ENCODE measurements around the gene SLC7A14.

Gene SLC7A14

DNA sequence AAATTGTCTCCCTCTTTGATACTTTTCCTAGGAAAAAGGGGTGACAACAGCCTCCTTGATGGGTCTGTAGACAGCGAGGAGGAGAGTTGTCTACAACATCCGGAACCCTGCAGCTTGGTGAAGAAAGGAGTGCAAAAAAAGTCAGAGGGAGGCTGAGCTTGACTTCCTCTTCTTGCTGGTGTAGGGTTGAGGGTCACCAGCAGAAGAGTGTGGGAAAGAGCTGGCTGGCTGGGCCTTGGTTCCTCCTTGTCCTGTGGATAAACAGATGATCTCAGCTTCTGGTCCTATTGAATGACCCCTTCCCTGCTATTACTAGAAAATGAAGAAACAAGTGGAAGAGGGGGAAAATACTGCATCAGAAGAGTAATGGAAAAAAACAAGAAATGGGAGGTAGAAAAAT lies 20.4 kb downstream of the SLC7A14 start:
- Histone ChIP-seq H3K9ac (ENCODE audit: low read depth in 1 of 2, low read length in 2 of 2) (no peak overlapping the region), H3K27ac (ENCODE audit: low read depth in 2 of 2, low read length in 2 of 2) (no peak overlapping the region), H3K36me3 (ENCODE audit: control insufficient read depth in 2 of 2, insufficient read depth in 2 of 2, low read length in 2 of 2) (no peaks in the 10 kb centered on the region), H3K27me3 (ENCODE audit: control insufficient read depth in 2 of 2, insufficient read depth in 2 of 2, low read length in 2 of 2) (no peaks in the 10 kb centered on the region), H3K9me3 (ENCODE audit: control insufficient read depth in 2 of 2, low read length in 2 of 2) (no peaks in the 10 kb centered on the region), H3K4me1 (ENCODE audit: control insufficient read depth in 2 of 2, insufficient read depth in 2 of 2, low read length in 2 of 2) (no peaks in the 10 kb centered on the region), H3K4me3 (ENCODE audit: low read length in 2 of 2) (no peak overlapping the region)

DNA sequence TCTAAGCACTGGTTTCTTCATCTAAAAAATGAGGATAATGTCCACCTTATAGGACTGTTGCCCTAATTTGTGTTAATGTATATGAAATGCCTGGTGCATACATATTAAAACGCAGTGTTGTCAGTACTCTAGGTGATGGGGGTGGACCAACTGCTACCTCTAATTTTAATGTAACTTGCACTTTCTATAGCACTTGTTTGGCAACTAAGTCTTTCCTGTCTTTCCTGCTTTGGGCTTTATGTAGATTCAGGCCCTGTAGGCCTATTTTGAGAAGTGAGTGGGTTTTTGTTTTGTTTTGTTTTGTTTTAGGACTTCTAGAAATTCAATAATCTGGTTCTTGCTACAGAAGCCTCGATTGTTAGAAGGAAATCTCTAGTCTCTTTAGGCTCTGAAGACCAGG lies 21.2 kb downstream of the SLC7A14 start:
- H3K27ac ChIP-seq (ENCODE audit: low read depth in 2 of 2, low read length in 2 of 2), result no peak overlapping the region
- no peak overlapping the region for H3K9ac ChIP-seq (ENCODE audit: low read depth in 1 of 2, low read length in 2 of 2)
- H3K27me3 ChIP-seq (ENCODE audit: control insufficient read depth in 2 of 2, insufficient read depth in 2 of 2, low read length in 2 of 2), result no peaks in the 10 kb centered on the region
- H3K36me3 ChIP-seq (ENCODE audit: control insufficient read depth in 2 of 2, insufficient read depth in 2 of 2, low read length in 2 of 2), result no peaks in the 10 kb centered on the region
- H3K4me1 ChIP-seq (ENCODE audit: control insufficient read depth in 2 of 2, insufficient read depth in 2 of 2, low read length in 2 of 2), result no peaks in the 10 kb centered on the region
- no peaks in the 10 kb centered on the region for H3K9me3 ChIP-seq (ENCODE audit: control insufficient read depth in 2 of 2, low read length in 2 of 2)
- no peak overlapping the region for H3K4me3 ChIP-seq (ENCODE audit: low read length in 2 of 2)

DNA sequence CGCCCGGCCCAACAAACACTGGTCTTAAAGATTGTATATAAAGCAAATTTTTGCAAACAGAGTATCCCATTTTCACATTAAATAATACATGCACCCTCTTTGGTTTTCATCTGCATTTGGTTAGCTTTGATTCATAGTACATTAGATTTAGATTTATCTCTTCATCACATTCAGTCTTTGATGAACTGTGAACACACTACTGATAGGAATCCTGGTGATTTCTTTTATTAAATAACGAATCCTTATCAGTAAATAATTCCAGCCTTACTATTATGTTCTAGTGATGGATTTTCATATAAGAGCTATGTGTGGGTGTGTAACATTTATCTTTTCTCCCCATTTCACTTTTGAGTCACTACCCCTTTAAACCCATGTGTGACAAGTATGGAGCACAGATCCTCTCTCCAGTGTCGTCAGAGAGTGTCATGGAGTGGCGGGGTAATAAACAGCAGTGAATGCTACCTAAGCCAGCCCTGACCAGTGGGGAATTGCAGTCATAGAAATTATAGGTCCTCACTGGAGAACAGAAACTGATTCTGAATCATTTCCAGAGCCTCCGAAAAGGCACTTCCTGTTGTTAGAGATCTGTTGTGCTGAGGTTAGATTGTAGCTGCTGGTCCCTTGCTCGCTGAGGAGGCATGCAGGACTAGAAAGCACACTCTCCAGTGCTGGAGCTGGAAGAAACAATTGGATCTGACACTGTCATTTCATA lies 22.0 kb downstream of the SLC7A14 start:
- H3K4me3 ChIP-seq (ENCODE audit: low read length in 2 of 2), result no peak overlapping the region
- H3K9me3 ChIP-seq (ENCODE audit: control insufficient read depth in 2 of 2, low read length in 2 of 2), result no peaks in the 10 kb centered on the region
- no peaks in the 10 kb centered on the region for H3K27me3 ChIP-seq (ENCODE audit: control insufficient read depth in 2 of 2, insufficient read depth in 2 of 2, low read length in 2 of 2)
- no peak overlapping the region for H3K9ac ChIP-seq (ENCODE audit: low read depth in 1 of 2, low read length in 2 of 2)
- H3K36me3 ChIP-seq (ENCODE audit: control insufficient read depth in 2 of 2, insufficient read depth in 2 of 2, low read length in 2 of 2), result no peaks in the 10 kb centered on the region
- no peaks in the 10 kb centered on the region for H3K4me1 ChIP-seq (ENCODE audit: control insufficient read depth in 2 of 2, insufficient read depth in 2 of 2, low read length in 2 of 2)
- H3K27ac ChIP-seq (ENCODE audit: low read depth in 2 of 2, low read length in 2 of 2), result no peak overlapping the region

GRCh38 chr3:170562080-170562479 lies 23.8 kb downstream of the SLC7A14 start:
- H3K27ac ChIP-seq (ENCODE audit: low read depth in 2 of 2, low read length in 2 of 2), result no peak overlapping the region
- H3K4me1 ChIP-seq (ENCODE audit: control insufficient read depth in 2 of 2, insufficient read depth in 2 of 2, low read length in 2 of 2), result no peaks in the 10 kb centered on the region

GRCh38 chr3:170560717-170561382 lies 25.0 kb downstream of the SLC7A14 start:
- Histone ChIP-seq H3K4me3 (ENCODE audit: low read length in 2 of 2) (no peak overlapping the region), H3K4me1 (ENCODE audit: control insufficient read depth in 2 of 2, insufficient read depth in 2 of 2, low read length in 2 of 2) (no peaks in the 10 kb centered on the region), H3K36me3 (ENCODE audit: control insufficient read depth in 2 of 2, insufficient read depth in 2 of 2, low read length in 2 of 2) (no peaks in the 10 kb centered on the region), H3K9me3 (ENCODE audit: control insufficient read depth in 2 of 2, low read length in 2 of 2) (no peaks in the 10 kb centered on the region), H3K9ac (ENCODE audit: low read depth in 1 of 2, low read length in 2 of 2) (no peak overlapping the region), H3K27ac (ENCODE audit: low read depth in 2 of 2, low read length in 2 of 2) (no peak overlapping the region), H3K27me3 (ENCODE audit: control insufficient read depth in 2 of 2, insufficient read depth in 2 of 2, low read length in 2 of 2) (no peaks in the 10 kb centered on the region)

More at GRCh38 chr3:170562080-170562479, 23.8 kb downstream of the SLC7A14 start:
- H3K4me3 ChIP-seq (ENCODE audit: low read length in 2 of 2), result no peak overlapping the region
- H3K36me3 ChIP-seq (ENCODE audit: control insufficient read depth in 2 of 2, insufficient read depth in 2 of 2, low read length in 2 of 2), result no peaks in the 10 kb centered on the region
- H3K9ac ChIP-seq (ENCODE audit: low read depth in 1 of 2, low read length in 2 of 2), result no peak overlapping the region
- no peaks in the 10 kb centered on the region for H3K27me3 ChIP-seq (ENCODE audit: control insufficient read depth in 2 of 2, insufficient read depth in 2 of 2, low read length in 2 of 2)
- H3K9me3 ChIP-seq (ENCODE audit: control insufficient read depth in 2 of 2, low read length in 2 of 2), result no peaks in the 10 kb centered on the region

- no peak overlapping the region for H3K4me3 ChIP-seq (ENCODE audit: low read length in 2 of 2)
- H3K9ac ChIP-seq (ENCODE audit: low read depth in 1 of 2, low read length in 2 of 2), result no peak overlapping the region
- H3K27me3 ChIP-seq (ENCODE audit: control insufficient read depth in 2 of 2, insufficient read depth in 2 of 2, low read length in 2 of 2), result no peaks in the 10 kb centered on the region
- H3K4me1 ChIP-seq (ENCODE audit: control insufficient read depth in 2 of 2, insufficient read depth in 2 of 2, low read length in 2 of 2), result no peaks in the 10 kb centered on the region
- no peaks in the 10 kb centered on the region for H3K9me3 ChIP-seq (ENCODE audit: control insufficient read depth in 2 of 2, low read length in 2 of 2)
- H3K27ac ChIP-seq (ENCODE audit: low read depth in 2 of 2, low read length in 2 of 2), result no peak overlapping the region
- no peaks in the 10 kb centered on the region for H3K36me3 ChIP-seq (ENCODE audit: control insufficient read depth in 2 of 2, insufficient read depth in 2 of 2, low read length in 2 of 2)
These were observed 25.6 kb downstream of the SLC7A14 start for GRCh38 chr3:170560296-170560695.

GRCh38 chr3:170558427-170558826 lies 27.4 kb downstream of the SLC7A14 start:
- H3K4me1 ChIP-seq (ENCODE audit: control insufficient read depth in 2 of 2, insufficient read depth in 2 of 2, low read length in 2 of 2), result no peaks in the 10 kb centered on the region
- H3K9ac ChIP-seq (ENCODE audit: low read depth in 1 of 2, low read length in 2 of 2), result no peak overlapping the region
- H3K27me3 ChIP-seq (ENCODE audit: control insufficient read depth in 2 of 2, insufficient read depth in 2 of 2, low read length in 2 of 2), result no peaks in the 10 kb centered on the region
- no peak overlapping the region for H3K4me3 ChIP-seq (ENCODE audit: low read length in 2 of 2)
- no peaks in the 10 kb centered on the region for H3K36me3 ChIP-seq (ENCODE audit: control insufficient read depth in 2 of 2, insufficient read depth in 2 of 2, low read length in 2 of 2)
- H3K9me3 ChIP-seq (ENCODE audit: control insufficient read depth in 2 of 2, low read length in 2 of 2), result no peaks in the 10 kb centered on the region
- H3K27ac ChIP-seq (ENCODE audit: low read depth in 2 of 2, low read length in 2 of 2), result no peak overlapping the region

DNA sequence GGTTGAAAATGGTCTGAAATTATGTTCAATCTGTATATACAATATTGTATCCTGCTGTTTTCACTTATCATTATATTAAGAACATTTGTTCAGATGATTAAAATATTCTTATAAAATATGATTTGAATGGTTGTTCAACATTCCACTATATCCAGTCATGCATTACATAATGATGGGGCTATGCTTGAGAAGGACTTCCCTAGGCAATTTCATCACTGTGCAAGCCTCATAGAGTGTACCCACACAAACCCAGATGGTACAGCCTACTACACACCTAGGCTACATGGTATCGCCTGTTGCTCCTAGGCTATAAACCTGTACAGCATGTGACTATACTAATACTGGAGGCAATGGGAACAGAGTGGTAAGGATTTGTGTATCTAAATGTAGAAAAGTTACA lies 30.5 kb downstream of the SLC7A14 start:
- H3K4me1 ChIP-seq (ENCODE audit: control insufficient read depth in 2 of 2, insufficient read depth in 2 of 2, low read length in 2 of 2), result no peaks in the 10 kb centered on the region
- no peaks in the 10 kb centered on the region for H3K27me3 ChIP-seq (ENCODE audit: control insufficient read depth in 2 of 2, insufficient read depth in 2 of 2, low read length in 2 of 2)
- H3K27ac ChIP-seq (ENCODE audit: low read depth in 2 of 2, low read length in 2 of 2), result no peak overlapping the region
- no peak overlapping the region for H3K4me3 ChIP-seq (ENCODE audit: low read length in 2 of 2)
- H3K9me3 ChIP-seq (ENCODE audit: control insufficient read depth in 2 of 2, low read length in 2 of 2), result no peaks in the 10 kb centered on the region
- no peak overlapping the region for H3K9ac ChIP-seq (ENCODE audit: low read depth in 1 of 2, low read length in 2 of 2)
- no peaks in the 10 kb centered on the region for H3K36me3 ChIP-seq (ENCODE audit: control insufficient read depth in 2 of 2, insufficient read depth in 2 of 2, low read length in 2 of 2)

DNA sequence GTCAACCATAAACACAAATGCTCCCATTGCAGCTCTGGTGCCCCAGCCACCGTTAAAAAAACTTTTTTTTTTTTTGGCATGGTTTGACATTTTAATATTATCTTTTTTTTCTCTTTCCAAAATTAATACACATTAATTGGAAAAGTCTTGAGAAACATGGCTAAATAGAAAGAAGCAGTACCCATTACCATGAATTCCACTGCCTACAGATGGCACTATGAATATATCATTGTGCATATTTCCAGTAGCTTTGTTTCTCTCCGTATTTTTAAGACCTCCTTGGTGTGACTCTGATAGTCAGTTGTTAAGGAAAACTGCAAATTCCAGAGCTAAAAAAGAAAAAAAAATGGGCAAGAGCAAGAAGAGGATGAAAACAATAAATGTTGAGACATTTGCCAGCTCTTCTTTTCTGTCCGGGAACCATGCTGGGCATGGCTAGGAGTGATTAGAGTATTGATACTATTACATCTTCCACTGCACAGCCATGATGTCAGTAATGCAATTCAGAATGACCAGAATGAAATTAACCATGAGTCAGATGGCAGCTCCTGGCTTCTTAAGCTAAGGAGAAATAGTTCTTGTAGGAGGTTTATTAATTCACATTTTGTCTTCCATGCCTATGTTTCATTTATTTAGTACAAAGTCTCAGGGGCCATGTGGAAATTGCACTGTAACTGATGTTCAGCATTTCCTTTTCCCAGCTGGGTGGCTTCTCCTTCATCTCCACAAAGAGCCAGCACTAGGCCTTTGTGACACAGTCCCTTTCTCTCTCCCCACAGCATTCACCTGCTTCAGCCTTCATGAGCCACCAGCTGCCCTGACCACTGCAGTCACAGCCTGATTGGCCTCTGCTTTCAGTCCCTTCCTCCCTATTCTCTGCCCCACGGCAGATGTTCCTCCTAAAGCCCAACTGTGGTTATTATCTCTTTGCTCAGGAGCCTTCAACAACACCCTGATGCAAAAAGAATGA lies 31.8 kb downstream of the SLC7A14 start:
- no peaks in the 10 kb centered on the region for H3K4me1 ChIP-seq (ENCODE audit: control insufficient read depth in 2 of 2, insufficient read depth in 2 of 2, low read length in 2 of 2)
- no peaks in the 10 kb centered on the region for H3K9me3 ChIP-seq (ENCODE audit: control insufficient read depth in 2 of 2, low read length in 2 of 2)
- H3K36me3 ChIP-seq (ENCODE audit: control insufficient read depth in 2 of 2, insufficient read depth in 2 of 2, low read length in 2 of 2), result no peaks in the 10 kb centered on the region
- H3K27me3 ChIP-seq (ENCODE audit: control insufficient read depth in 2 of 2, insufficient read depth in 2 of 2, low read length in 2 of 2), result no peaks in the 10 kb centered on the region
- H3K4me3 ChIP-seq (ENCODE audit: low read length in 2 of 2), result no peak overlapping the region
- H3K9ac ChIP-seq (ENCODE audit: low read depth in 1 of 2, low read length in 2 of 2), result no peak overlapping the region
- H3K27ac ChIP-seq (ENCODE audit: low read depth in 2 of 2, low read length in 2 of 2), result no peak overlapping the region

- Histone ChIP-seq H3K36me3 (ENCODE audit: control insufficient read depth in 2 of 2, insufficient read depth in 2 of 2, low read length in 2 of 2) (no peaks in the 10 kb centered on the region), H3K27ac (ENCODE audit: low read depth in 2 of 2, low read length in 2 of 2) (no peak overlapping the region), H3K9ac (ENCODE audit: low read depth in 1 of 2, low read length in 2 of 2) (no peak overlapping the region), H3K27me3 (ENCODE audit: control insufficient read depth in 2 of 2, insufficient read depth in 2 of 2, low read length in 2 of 2) (no peaks in the 10 kb centered on the region), H3K4me3 (ENCODE audit: low read length in 2 of 2) (no peak overlapping the region), H3K9me3 (ENCODE audit: control insufficient read depth in 2 of 2, low read length in 2 of 2) (no peaks in the 10 kb centered on the region), H3K4me1 (ENCODE audit: control insufficient read depth in 2 of 2, insufficient read depth in 2 of 2, low read length in 2 of 2) (no peaks in the 10 kb centered on the region)
These were observed 34.6 kb downstream of the SLC7A14 start for GRCh38 chr3:170551252-170551651.
